Brain microvascular endothelial cell (primary cell): ENCODE measurements around the gene SHROOM1.

Experiments
- DNase-seq: peaks from one replicate; pipeline ENCODE4 v3.0.0-alpha.2; 2020
- H3K27ac ChIP-seq: fragments of 250-450 bp; sonication (Bioruptor Pico); 2 replicates; pipeline ENCODE4 v1.5.1; 2020; ENCODE audit warnings: mild to moderate bottlenecking, moderate library complexity
- H3K27me3 ChIP-seq: fragments of 250-450 bp; sonication (Bioruptor Pico); replicated peaks from 2 replicates; pipeline ENCODE4 v1.5.1; 2020; ENCODE audit warnings: mild to moderate bottlenecking
- H3K36me3 ChIP-seq: fragments of 250-450 bp; sonication (Bioruptor Pico); replicated peaks from 2 replicates; pipeline ENCODE4 v1.5.1; 2020; ENCODE audit warnings: mild to moderate bottlenecking
- H3K4me3 ChIP-seq: 2 replicates; pipeline ENCODE4 v1.5.1; 2011; ENCODE audit warnings: low read depth, mild to moderate bottlenecking, control low read depth, low read length, moderate library complexity
- in situ Hi-C: cut with HindIII; loops from 2 replicates; pipeline ENCODE4 v1.10.0; 2017; ENCODE audit warnings: low sequenced_read_pairs, low pct_ligation_motif_present
- TF ChIP-seq, protein P1 (sequence below): IDR thresholded peaks from 2 replicates; pipeline ENCODE4 v1.5.1; 2011; ENCODE audit warnings: low read depth, mild to moderate bottlenecking, moderate library complexity, low read length, control low read depth, inconsistent platforms; ENCODE audit errors: missing control alignments

The SHROOM1 gene

DNA sequence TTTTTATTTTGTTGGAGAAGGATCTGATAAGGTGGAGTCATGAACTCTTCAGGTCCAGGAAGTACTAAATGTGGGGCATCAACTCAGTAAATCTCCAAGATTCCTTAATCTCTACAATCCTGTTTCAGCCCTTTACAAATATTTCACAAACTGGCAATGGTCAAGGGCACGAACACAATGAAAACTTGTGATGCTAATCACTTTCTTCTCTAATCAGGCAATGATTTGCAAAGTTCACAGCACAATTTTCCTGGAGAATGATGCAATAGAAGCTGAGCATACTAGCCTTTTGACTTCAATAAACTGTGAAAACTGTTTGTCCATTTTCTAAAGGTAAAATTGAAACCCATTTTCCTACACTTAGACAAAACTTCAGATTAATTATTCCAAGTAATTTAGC lies 18.9 kb upstream of the SHROOM1 start:
- no peak for DNase-seq
- in situ Hi-C loops, result no loop called here
- TF ChIP-seq, protein P1, sequence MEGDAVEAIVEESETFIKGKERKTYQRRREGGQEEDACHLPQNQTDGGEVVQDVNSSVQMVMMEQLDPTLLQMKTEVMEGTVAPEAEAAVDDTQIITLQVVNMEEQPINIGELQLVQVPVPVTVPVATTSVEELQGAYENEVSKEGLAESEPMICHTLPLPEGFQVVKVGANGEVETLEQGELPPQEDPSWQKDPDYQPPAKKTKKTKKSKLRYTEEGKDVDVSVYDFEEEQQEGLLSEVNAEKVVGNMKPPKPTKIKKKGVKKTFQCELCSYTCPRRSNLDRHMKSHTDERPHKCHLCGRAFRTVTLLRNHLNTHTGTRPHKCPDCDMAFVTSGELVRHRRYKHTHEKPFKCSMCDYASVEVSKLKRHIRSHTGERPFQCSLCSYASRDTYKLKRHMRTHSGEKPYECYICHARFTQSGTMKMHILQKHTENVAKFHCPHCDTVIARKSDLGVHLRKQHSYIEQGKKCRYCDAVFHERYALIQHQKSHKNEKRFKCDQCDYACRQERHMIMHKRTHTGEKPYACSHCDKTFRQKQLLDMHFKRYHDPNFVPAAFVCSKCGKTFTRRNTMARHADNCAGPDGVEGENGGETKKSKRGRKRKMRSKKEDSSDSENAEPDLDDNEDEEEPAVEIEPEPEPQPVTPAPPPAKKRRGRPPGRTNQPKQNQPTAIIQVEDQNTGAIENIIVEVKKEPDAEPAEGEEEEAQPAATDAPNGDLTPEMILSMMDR, result no peak
- Histone ChIP-seq H3K27me3 (no peaks in the 10 kb centered on the region), H3K4me3 (no peak overlapping the region), H3K36me3 (no peaks in the 10 kb centered on the region), H3K27ac (no peak overlapping the region)

DNA sequence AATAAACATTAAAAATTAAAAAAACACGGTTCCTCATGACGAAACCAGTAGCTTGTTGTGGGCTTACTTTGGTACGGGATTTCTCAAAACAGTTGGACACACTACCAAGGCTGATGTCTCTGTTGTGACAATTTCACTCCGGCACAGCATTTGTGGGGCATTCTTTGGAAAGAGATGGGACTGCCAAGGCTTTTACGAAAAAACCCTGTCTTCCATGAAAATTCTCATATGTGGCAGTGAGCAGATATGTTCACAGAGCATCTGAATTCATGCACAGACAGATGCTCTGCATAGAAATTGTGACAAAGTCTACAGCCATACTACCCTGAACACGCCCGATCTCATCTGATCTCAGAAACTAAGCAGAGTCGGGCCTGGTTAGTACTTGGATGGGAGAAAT lies 17.8 kb upstream of the SHROOM1 start:
- TF ChIP-seq, protein P1, result no peak
- Histone ChIP-seq H3K4me3 (no peak overlapping the region), H3K27me3 (no peaks in the 10 kb centered on the region), H3K27ac (no peak overlapping the region), H3K36me3 (no peaks in the 10 kb centered on the region)
- no peak for DNase-seq
- in situ Hi-C loops, result no loop called here

DNA sequence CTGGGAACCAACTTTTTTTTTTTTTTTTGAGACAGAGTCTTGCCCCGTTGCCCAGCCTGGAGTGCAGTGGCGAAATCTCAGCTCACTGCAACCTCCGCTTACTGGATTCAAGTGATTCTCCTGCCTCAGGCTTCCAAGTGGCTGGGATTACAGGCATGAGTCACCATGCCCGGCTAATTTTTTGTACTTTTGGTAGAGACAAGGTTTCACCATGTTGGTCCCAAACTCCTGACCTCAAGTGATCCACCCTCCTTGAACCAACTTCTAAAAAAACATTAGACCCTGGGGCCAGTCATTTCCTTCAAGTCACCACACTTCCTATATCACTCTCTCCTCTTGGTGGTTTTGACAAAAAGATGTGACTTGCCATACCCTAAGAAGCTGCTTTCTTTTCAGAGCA lies 10.9 kb upstream of the SHROOM1 start:
- DNase-seq, result no peak
- Histone ChIP-seq H3K27ac (no peak overlapping the region), H3K36me3 (no peaks in the 10 kb centered on the region), H3K4me3 (no peak overlapping the region), H3K27me3 (no peaks in the 10 kb centered on the region)
- TF ChIP-seq, protein P1, result no peak
- in situ Hi-C loops, result no loop called here

DNA sequence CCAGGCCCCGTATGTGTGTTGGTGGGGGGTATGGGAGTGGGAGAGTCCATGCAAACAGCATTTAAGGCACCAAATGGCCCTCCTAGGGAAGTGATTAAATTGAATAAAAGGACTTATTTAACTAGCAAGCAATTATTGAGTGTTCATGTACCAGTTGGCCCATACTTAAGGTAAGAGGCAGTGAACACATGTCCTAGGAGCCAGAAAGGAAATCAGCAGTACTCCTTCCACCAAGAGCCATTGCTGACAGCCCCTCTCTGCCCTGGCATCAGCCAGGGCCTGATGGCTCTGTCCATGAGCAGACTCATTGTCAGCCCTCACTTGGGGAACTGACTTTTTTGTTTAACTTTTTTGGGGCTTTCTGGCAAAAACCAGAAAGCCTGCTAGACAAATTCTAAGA lies 10.4 kb upstream of the SHROOM1 start:
- in situ Hi-C loops, result no loop called here
- Histone ChIP-seq H3K36me3 (no peaks in the 10 kb centered on the region), H3K4me3 (no peak overlapping the region), H3K27ac (no peak overlapping the region), H3K27me3 (no peaks in the 10 kb centered on the region)
- TF ChIP-seq, protein P1, result no peak
- DNase-seq, result no peak

DNA sequence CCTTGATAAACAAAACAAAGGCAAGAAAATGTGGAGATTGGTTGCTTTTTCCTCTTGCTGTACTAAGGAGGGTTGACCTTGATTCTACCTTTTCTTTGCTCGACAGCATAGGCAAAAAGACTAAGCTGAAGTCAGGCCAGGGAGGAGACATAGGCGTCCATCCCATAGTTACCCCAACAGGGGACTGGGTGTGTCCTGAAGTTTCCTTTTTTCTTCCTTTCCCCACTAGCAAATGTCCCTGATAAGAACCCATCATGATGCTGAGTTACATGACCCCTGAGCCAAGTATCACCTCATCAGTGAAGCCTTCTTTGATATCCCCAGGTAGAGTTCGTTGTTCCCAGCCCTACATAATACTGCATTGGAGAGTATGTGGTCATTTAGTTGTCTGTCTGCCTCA lies 9.9 kb upstream of the SHROOM1 start:
- in situ Hi-C loops, result no loop called here
- TF ChIP-seq, protein P1, result no peak
- Histone ChIP-seq H3K27me3 (no peaks in the 10 kb centered on the region), H3K27ac (peak overlapping the region; percentile 44), H3K36me3 (no peaks in the 10 kb centered on the region), H3K4me3 (no peak overlapping the region)
- DNase-seq, result no peak

DNA sequence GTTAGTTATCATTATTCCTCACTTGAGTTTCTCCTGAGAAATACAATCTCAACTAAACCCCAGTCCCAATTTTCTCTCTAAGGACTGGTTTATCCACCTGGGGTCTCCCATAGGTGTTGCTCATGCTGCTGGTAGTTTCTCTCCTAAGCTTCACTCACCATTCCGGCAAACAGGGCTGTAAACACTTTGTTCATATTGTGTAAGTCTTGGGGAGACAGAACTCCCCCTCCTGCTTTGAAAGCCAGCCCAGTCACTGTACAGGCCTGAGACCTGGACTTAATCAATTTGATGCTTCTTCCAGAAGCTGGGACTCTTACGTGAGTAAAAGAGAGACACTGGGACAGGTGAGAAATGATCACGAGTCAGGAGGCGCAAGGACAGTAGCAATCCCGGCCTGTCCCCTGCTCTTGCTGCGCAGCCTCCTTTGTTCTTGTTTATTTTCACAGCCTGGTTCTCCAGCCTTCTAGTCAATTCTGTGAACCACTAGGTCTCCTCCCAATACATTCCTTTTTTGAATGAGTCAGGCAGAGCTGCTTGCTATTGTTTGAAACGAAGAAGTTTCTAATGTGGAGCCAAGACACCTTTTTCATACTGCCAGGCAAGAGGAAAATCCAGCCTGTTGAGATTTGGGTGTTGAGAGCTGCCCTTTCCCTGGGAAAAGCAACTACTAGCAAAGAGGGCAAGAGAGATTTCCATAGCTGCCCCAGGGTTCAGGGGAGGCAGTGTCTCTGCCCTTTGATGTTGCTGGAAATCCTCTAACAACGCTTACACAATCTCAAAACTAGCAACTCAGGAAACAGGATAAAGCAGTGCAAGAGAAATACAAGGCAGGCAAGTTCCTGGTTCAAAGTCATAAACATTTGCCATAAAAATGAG lies 9.2 kb upstream of the SHROOM1 start:
- Histone ChIP-seq H3K4me3 (no peak overlapping the region), H3K27me3 (no peaks in the 10 kb centered on the region), H3K36me3 (no peaks in the 10 kb centered on the region), H3K27ac (peak overlapping the region; percentile 44)
- peak; percentile 42 for DNase-seq
- TF ChIP-seq, protein P1, result no peak
- in situ Hi-C loops, result no loop called here
